Measurements from ENCODE around the gene MLLT3.

The MLLT3 gene

DNA sequence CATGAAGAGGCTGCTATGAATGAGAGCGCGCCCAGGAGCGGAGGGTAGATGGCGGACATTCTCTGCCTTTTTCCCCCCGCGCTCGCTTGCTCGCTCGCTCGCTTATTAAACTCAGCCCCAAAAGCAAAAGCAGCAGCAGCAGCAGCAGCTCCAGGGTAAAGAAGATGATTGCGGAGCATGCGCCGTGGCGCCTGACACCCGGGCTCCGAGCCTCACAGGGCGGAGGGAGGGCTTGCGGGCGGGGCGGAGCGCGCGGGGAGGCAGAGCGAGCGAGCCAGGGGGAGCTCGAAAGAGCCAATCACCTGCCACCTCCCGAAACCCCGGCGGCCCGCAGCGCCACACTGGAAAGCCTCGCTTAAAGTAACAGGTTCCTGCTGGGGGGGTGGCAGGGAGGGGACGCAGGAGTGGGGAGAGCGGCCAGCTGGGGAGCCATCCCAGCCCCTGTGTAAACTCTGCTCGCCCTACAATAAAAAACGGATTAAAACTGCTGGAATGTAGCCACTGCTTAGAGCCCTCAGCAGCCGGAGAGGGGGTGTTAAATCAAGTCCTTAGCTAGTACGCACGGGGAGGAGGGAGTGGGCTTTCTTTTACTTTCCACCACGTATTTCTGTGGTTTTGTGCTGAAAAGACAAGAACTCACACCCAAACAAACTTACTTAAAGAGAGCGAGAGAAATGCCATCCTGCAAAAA lies at the start of gene MLLT3:
TSS of gene MLLT3 (minus strand) at position 170 of the 691 bp plus-strand sequence.
- peak within 1 kb of the TSS; percentile 99 for H3K4me3 ChIP-seq (ENCODE audit: control insufficient read depth, low read depth, low read length)
- DNase-seq (ENCODE audit: low read depth): peak; percentile 79
- TF ChIP-seq, protein P1, sequence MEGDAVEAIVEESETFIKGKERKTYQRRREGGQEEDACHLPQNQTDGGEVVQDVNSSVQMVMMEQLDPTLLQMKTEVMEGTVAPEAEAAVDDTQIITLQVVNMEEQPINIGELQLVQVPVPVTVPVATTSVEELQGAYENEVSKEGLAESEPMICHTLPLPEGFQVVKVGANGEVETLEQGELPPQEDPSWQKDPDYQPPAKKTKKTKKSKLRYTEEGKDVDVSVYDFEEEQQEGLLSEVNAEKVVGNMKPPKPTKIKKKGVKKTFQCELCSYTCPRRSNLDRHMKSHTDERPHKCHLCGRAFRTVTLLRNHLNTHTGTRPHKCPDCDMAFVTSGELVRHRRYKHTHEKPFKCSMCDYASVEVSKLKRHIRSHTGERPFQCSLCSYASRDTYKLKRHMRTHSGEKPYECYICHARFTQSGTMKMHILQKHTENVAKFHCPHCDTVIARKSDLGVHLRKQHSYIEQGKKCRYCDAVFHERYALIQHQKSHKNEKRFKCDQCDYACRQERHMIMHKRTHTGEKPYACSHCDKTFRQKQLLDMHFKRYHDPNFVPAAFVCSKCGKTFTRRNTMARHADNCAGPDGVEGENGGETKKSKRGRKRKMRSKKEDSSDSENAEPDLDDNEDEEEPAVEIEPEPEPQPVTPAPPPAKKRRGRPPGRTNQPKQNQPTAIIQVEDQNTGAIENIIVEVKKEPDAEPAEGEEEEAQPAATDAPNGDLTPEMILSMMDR (IDR thresholded peaks at IDR 0.05; ENCODE audit: control insufficient read depth, insufficient read depth, low read depth, low read length, missing control alignments): no peak

DNA sequence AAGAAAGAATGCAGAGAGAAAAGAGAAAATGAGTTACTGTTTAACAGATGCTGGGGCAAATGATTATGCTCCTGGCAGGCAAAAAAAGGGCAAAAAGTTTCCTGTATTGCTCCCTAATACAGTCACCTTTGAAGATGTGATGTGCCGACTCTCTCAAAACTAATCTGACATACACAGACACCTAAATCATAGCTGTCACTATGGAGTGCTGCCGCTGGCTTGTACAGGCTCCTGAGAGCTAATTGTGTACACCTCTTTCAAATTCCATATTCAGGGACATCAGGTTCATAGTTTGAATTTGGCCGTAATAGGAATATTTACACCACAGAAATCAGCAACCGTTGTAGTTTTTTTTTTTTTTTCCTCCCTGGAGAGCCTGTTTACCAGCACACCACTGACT lies 49.3 kb upstream of the MLLT3 start:
- H3K4me3 ChIP-seq (ENCODE audit: control insufficient read depth, low read depth, low read length): no peak overlapping the region
- TF ChIP-seq, protein P1 (IDR thresholded peaks at IDR 0.05; ENCODE audit: control insufficient read depth, insufficient read depth, low read depth, low read length, missing control alignments): no peak
- DNase-seq (ENCODE audit: low read depth): no peak

DNA sequence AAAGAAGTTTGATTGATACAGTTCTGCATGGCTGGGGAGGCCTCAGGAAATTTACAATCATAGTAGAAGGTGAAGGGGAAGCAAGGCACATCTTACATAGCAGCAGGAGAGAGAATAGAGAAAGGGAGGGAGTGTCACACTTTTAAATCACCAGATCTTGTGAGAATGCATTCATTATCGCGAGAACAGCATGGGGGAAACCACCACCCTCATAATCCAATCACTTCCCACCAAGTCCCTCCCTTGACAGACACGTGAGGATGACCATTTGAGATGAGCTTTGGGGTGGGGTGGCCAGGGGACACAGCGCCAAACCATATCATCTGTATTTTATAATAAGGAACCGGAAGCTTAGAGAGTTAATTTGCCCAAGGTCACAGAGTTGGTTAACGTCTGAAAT lies 48.1 kb upstream of the MLLT3 start:
- DNase-seq (ENCODE audit: low read depth): no peak
- TF ChIP-seq, protein P1 (IDR thresholded peaks at IDR 0.05; ENCODE audit: control insufficient read depth, insufficient read depth, low read depth, low read length, missing control alignments): no peak
- H3K4me3 ChIP-seq (ENCODE audit: control insufficient read depth, low read depth, low read length): no peak overlapping the region

DNA sequence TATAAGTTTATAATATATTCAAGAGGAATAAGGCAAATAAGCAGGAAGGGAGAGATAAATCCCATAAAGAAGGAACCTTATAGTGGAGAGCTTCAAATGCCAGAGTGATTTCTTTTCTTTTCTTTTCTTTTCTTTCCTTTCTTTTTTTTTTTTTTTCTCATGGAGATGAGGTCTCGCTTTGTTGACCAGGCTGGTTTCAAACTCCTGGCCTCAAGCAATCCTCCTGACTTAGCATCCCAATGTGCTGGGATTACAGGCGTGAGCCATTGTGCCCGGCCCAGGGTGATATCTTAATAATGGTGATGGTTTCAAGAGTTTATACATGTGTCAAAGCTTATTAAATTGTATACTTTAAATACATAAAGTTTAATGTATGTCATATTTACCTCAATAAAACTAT lies 42.2 kb upstream of the MLLT3 start:
- DNase-seq (ENCODE audit: low read depth): no peak
- H3K4me3 ChIP-seq (ENCODE audit: control insufficient read depth, low read depth, low read length): no peak overlapping the region
- TF ChIP-seq, protein P1 (IDR thresholded peaks at IDR 0.05; ENCODE audit: control insufficient read depth, insufficient read depth, low read depth, low read length, missing control alignments): no peak

DNA sequence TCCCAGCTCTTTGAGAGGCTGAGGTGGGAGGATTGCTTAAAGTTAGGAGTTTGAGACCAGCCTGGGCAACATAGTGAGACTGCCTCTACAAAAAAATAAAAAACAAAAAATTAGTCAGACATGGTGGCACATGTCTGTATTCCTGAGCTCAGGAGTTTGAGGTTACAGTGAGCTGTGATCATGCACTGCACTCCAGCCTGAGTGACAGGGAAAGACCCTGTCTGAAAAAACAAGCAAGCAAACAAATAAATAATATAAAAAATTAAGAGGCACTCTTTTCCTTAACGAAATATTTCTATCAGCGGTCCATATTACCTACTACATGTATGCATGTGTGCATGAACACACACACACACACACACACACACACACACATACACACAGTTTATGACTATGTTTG lies 40.8 kb upstream of the MLLT3 start:
- TF ChIP-seq, protein P1 (IDR thresholded peaks at IDR 0.05; ENCODE audit: control insufficient read depth, insufficient read depth, low read depth, low read length, missing control alignments): no peak
- no peak overlapping the region for H3K4me3 ChIP-seq (ENCODE audit: control insufficient read depth, low read depth, low read length)

DNA sequence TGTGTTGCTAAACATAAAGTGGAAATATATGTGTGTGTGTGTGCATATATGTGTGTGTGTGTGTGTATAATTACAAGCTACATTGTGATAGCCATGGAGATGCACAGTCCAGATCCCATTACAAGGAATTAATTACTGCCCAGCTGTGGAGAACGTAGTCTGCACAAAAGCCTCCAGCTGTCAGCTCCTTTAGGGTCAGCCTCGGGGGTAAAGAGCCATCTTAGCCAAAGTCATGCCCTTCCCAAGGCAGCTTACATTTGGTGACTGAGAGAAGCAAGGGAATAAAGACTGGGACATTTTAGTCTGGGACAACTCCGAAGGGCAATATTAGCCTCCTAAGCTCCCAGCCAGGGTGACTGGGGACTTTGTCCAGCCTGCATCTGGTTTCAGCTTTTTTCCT lies 39.9 kb upstream of the MLLT3 start:
- TF ChIP-seq, protein P1 (IDR thresholded peaks at IDR 0.05; ENCODE audit: control insufficient read depth, insufficient read depth, low read depth, low read length, missing control alignments): no peak
- DNase-seq (ENCODE audit: low read depth): no peak
- H3K4me3 ChIP-seq (ENCODE audit: control insufficient read depth, low read depth, low read length): no peak overlapping the region

More for the DNA sequence above, 40.8 kb upstream of the MLLT3 start:
- DNase-seq (ENCODE audit: low read depth): no peak
